Lower leg skin (tissue), 3 donors: ENCODE data around the gene PSKH1.

Experiments
- POLR2A ChIP-seq, 2 donors: fragments of 450-650 bp; IDR thresholded peaks; one replicate each; pipeline ENCODE4 v1.6.1; 2016 to 2017; ENCODE audit warnings: antibody characterized with exemption in 2 of 2, mild to moderate bottlenecking in 1 of 2, moderate library complexity in 1 of 2
- TF ChIP-seq, protein P1 (sequence below), 3 donors: fragments of 450-650 bp; IDR thresholded peaks; one replicate each; pipeline ENCODE4 v1.5.1; 2016; ENCODE audit warnings: antibody characterized with exemption in 3 of 3, mild to moderate bottlenecking in 3 of 3, moderate library complexity in 2 of 3

DNA sequence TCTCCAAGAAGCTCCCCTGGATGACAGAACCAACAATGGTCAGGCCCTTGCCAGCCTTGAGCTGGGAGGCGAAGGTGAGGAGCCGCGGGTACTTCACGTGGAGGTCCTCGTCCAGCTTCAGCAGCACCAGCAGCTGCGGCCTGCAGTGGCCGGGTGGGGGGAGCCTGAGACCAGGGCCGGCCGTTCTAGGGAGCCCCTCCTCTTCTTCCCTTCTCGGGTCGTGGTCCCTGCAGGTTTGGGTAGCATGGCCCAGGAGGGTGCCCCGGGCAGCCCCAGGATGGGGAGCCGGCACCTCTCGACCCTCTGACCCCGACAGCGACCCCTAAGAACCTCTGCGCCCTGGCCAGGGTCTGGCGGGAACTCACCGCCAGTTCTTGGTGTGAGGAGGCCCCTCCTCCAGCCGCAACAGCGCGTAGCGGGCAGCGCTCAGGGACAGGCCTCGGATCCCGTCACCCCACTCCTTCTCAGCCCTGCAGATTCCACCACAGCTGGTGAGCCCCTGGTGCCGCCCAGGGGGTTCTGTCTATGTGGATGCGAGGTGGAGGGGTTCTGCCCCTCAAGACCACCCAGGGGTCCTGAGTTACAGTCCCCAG, 54.0 kb downstream of the PSKH1 start:
- TF ChIP-seq, protein P1, sequence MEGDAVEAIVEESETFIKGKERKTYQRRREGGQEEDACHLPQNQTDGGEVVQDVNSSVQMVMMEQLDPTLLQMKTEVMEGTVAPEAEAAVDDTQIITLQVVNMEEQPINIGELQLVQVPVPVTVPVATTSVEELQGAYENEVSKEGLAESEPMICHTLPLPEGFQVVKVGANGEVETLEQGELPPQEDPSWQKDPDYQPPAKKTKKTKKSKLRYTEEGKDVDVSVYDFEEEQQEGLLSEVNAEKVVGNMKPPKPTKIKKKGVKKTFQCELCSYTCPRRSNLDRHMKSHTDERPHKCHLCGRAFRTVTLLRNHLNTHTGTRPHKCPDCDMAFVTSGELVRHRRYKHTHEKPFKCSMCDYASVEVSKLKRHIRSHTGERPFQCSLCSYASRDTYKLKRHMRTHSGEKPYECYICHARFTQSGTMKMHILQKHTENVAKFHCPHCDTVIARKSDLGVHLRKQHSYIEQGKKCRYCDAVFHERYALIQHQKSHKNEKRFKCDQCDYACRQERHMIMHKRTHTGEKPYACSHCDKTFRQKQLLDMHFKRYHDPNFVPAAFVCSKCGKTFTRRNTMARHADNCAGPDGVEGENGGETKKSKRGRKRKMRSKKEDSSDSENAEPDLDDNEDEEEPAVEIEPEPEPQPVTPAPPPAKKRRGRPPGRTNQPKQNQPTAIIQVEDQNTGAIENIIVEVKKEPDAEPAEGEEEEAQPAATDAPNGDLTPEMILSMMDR (IDR thresholded peaks at IDR 0.05), result no peak
- TF ChIP-seq POLR2A (IDR thresholded peaks at IDR 0.05), result no peak
